H9 (cell line): ENCODE results near the gene CUL4A. TPM values are rescaled to one million over a fixed set of nuclear protein-coding genes. Genes with fewer than 3 reads are reported as not detected.
A peak's percentile ranks its signal among the peaks of the same experiment; 100 is the strongest.

Source experiments
- DNase-seq: peaks from one replicate; pipeline ENCODE4 v3.0.0-alpha.2; 2017
- H2AFZ ChIP-seq: one replicate; pipeline ENCODE4 v1.6.1; 2013; ENCODE audit warnings: mild to moderate bottlenecking, low read length, control low read depth, moderate library complexity
- H2AK5ac ChIP-seq: 2 replicates; pipeline ENCODE4 v1.6.1; 2013; ENCODE audit warnings: low read length, control low read depth, mixed read lengths; ENCODE audit not compliant: insufficient read length
- H2BK120ac ChIP-seq: one replicate; pipeline ENCODE4 v1.6.1; 2013; ENCODE audit warnings: low read depth, mild to moderate bottlenecking, low read length, control low read depth, inconsistent platforms; ENCODE audit not compliant: poor library complexity, severe bottlenecking
- H2BK12ac ChIP-seq: 2 replicates; pipeline ENCODE4 v1.6.1; 2013; ENCODE audit warnings: low read length, control low read depth, mixed read lengths, low read depth; ENCODE audit not compliant: insufficient read length
- H2BK15ac ChIP-seq: 2 replicates; pipeline ENCODE4 v1.6.1; 2013; ENCODE audit warnings: low read depth, low read length, control low read depth
- H2BK20ac ChIP-seq: one replicate; pipeline ENCODE4 v1.6.1; 2013; ENCODE audit warnings: low read depth, mild to moderate bottlenecking, low read length, control low read depth, inconsistent platforms; ENCODE audit not compliant: poor library complexity, severe bottlenecking
- H2BK5ac ChIP-seq: 2 replicates; pipeline ENCODE4 v1.6.1; 2013; ENCODE audit warnings: low read length, control low read depth, mixed read lengths; ENCODE audit not compliant: insufficient read length
- H3K14ac ChIP-seq: 2 replicates; pipeline ENCODE4 v1.6.1; 2013; ENCODE audit warnings: low read length, control low read depth; ENCODE audit not compliant: insufficient read depth
- H3K18ac ChIP-seq: 2 replicates; pipeline ENCODE4 v1.6.1; 2013; ENCODE audit warnings: low read depth, mild to moderate bottlenecking, mixed read lengths, low read length, control low read depth; ENCODE audit not compliant: insufficient read length
- H3K23ac ChIP-seq: 2 replicates; pipeline ENCODE4 v1.6.1; 2013; ENCODE audit warnings: low read length, control low read depth, mixed read lengths, low read depth; ENCODE audit not compliant: insufficient read length
- H3K23me2 ChIP-seq: 2 replicates; pipeline ENCODE4 v1.6.1; 2013; ENCODE audit warnings: low read depth, mild to moderate bottlenecking, mixed read lengths, low read length, control low read depth; ENCODE audit not compliant: insufficient read length, poor library complexity, severe bottlenecking
- H3K27ac ChIP-seq: 2 replicates; pipeline ENCODE4 v1.5.1; 2013; ENCODE audit warnings: low read length, control low read depth, mixed read lengths, low read depth; ENCODE audit not compliant: insufficient read length
- H3K27me3 ChIP-seq: 2 replicates; pipeline ENCODE4 v1.6.1; 2013; ENCODE audit warnings: low read length, control low read depth, inconsistent platforms; ENCODE audit not compliant: insufficient read depth
- H3K4ac ChIP-seq: 2 replicates; pipeline ENCODE4 v1.6.1; 2013; ENCODE audit warnings: low read depth, mild to moderate bottlenecking, control low read depth, inconsistent platforms, low read length, moderate library complexity
- H3K4me1 ChIP-seq: 2 replicates; pipeline ENCODE4 v1.6.1; 2013; ENCODE audit warnings: low read length, control low read depth, inconsistent platforms; ENCODE audit not compliant: insufficient read depth
- H3K4me2 ChIP-seq: 2 replicates; pipeline ENCODE4 v1.6.1; 2013; ENCODE audit warnings: low read length, control low read depth, mixed read lengths; ENCODE audit not compliant: insufficient read length, insufficient read depth
- H3K56ac ChIP-seq: 2 replicates; pipeline ENCODE4 v1.6.1; 2013; ENCODE audit warnings: low read depth, mild to moderate bottlenecking, mixed read lengths, low read length, control low read depth; ENCODE audit not compliant: insufficient read length
- H3K79me1 ChIP-seq: 2 replicates; pipeline ENCODE4 v1.6.1; 2013; ENCODE audit warnings: low read depth, mild to moderate bottlenecking, moderate library complexity, low read length, control low read depth, inconsistent platforms; ENCODE audit not compliant: insufficient read depth, poor library complexity, severe bottlenecking
- H3K79me2 ChIP-seq: 2 replicates; pipeline ENCODE4 v1.6.1; 2013; ENCODE audit warnings: low read length, control low read depth, inconsistent platforms; ENCODE audit not compliant: insufficient read depth
- H3K9ac ChIP-seq: 2 replicates; pipeline ENCODE4 v1.6.1; 2013; ENCODE audit warnings: low read length, control low read depth, mixed read lengths; ENCODE audit not compliant: insufficient read length; ENCODE audit errors: extremely low read depth
- H3K9me3 ChIP-seq: one replicate; pipeline ENCODE4 v1.6.1; 2013; ENCODE audit warnings: low read depth, low read length, inconsistent platforms; ENCODE audit not compliant: control insufficient read depth
- H3T11ph ChIP-seq: one replicate; pipeline ENCODE4 v1.6.1; 2013; ENCODE audit warnings: mild to moderate bottlenecking, low read length, control low read depth, inconsistent platforms
- H4K20me1 ChIP-seq: one replicate; pipeline ENCODE4 v1.6.1; 2013; ENCODE audit not compliant: control insufficient read depth, insufficient read length, insufficient read depth
- H4K5ac ChIP-seq: 2 replicates; pipeline ENCODE4 v1.6.1; 2013; ENCODE audit warnings: low read depth, mild to moderate bottlenecking, mixed read lengths, low read length, control low read depth; ENCODE audit not compliant: insufficient read length
- H4K8ac ChIP-seq: replicated peaks from 2 replicates; pipeline ENCODE4 v1.6.1; 2013; ENCODE audit warnings: low read length, control low read depth, mixed read lengths, low read depth; ENCODE audit not compliant: insufficient read length
- H4K91ac ChIP-seq: 2 replicates; pipeline ENCODE4 v1.6.1; 2013; ENCODE audit warnings: low read depth, mild to moderate bottlenecking, moderate library complexity, mixed read lengths, low read length, control low read depth; ENCODE audit not compliant: insufficient read length
- H3K27ac Mint-ChIP-seq, 3 experiments: 2 replicates in 2 of 3; 3 replicates in 1 of 3; pipeline ENCODE4 v1.8.0; 2020 to 2021; ENCODE audit warnings: mixed read lengths in 3 of 3, mild to moderate bottlenecking in 1 of 3, moderate library complexity in 1 of 3
- H3K27me3 Mint-ChIP-seq: 2 replicates; pipeline ENCODE4 v1.8.0; 2021; ENCODE audit warnings: low read depth, mild to moderate bottlenecking, moderate library complexity, mixed read lengths
- H3K36me3 Mint-ChIP-seq, 3 experiments: 2 replicates in 2 of 3; 3 replicates in 1 of 3; pipeline ENCODE4 v1.8.0; 2020 to 2021; ENCODE audit warnings: low read depth in 3 of 3, mixed read lengths in 3 of 3; ENCODE audit not compliant: insufficient read depth in 1 of 3
- H3K4me1 Mint-ChIP-seq, 2 experiments: 2 replicates each; pipeline ENCODE4 v1.8.0; 2020; ENCODE audit warnings: mixed read lengths in 2 of 2
- H3K4me3 Mint-ChIP-seq, 2 experiments: 2 replicates in 1 of 2; 3 replicates in 1 of 2; pipeline ENCODE4 v1.8.0; 2020 to 2021; ENCODE audit warnings: mild to moderate bottlenecking in 2 of 2, mixed read lengths in 2 of 2, moderate library complexity in 1 of 2
- H3K9me3 Mint-ChIP-seq, 2 experiments: 2 replicates in 1 of 2; 3 replicates in 1 of 2; pipeline ENCODE4 v1.8.0; 2020; ENCODE audit warnings: mild to moderate bottlenecking in 2 of 2, mixed read lengths in 2 of 2, moderate library complexity in 1 of 2
- WGBS: extraction: QIAGEN DNeasy Blood & Tissue Kit; methylation state at CpG from one replicate; pipeline ENCODE4 v1.1.7; 2013; ENCODE audit warnings: missing lambda C conversion rate, low lambda C conversion rate, mixed read lengths; ENCODE audit not compliant: insufficient read length; ENCODE audit errors: extremely low coverage; 5-methylcytosine and 5-hydroxymethylcytosine counted together
- total RNA-seq: library from RNA; stranded (reverse); gene quantifications from 2 replicates; pipeline ENCODE4 v1.2.1, GENCODE V29; 2021
- TF ChIP-seq, protein P1 (sequence below): fragments of 200-600 bp; sonication (generic); conservative IDR thresholded peaks from 3 replicates; pipeline ENCODE4 v1.8.0; 2021; ENCODE audit warnings: antibody characterized with exemption, mild to moderate bottlenecking

The CUL4A gene
- total RNA-seq, 1 experiment from 2014 or later = 97.9 TPM

DNA sequence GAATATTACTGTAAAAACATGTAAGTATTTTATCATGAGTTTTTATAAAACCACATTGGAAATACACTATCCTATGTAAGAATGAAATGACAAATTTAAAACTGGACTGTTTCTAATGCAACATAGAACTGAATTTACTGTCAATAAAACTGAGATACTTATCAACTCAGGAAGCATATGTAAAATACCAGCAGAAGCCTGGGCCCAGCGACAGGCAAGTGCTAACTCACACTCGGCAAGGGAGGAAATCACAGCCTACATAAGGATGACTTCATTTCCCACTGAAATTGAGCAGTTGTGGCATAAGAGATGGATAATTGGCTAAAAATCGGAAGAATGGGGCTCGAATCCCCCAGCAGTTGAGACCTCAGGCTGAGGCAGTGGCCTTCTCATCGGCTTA lies 38.9 kb upstream of the CUL4A start:
- H4K5ac ChIP-seq = no peak overlapping the region
- Mint-ChIP-seq H3K4me3 (no peak overlapping the region), H3K36me3 (peaks cover 17 to 59% (median 34%) of the 10 kb centered on the region in 3 experiments; a peak in 5 of 7 replicates), H3K4me1 (peaks cover 12 to 18% of the 10 kb centered on the region in 2 experiments), H3K27me3 (no peaks in the 10 kb centered on the region), H3K9me3 (no peaks in the 10 kb centered on the region), H3K27ac (peak overlapping the region in 2 of 3 experiments; percentile 36 to 89; a peak in 4 of 7 replicates)
- no peak overlapping the region for H4K91ac ChIP-seq
- H3K4me2 ChIP-seq = no peak overlapping the region
- no peak overlapping the region for H3K18ac ChIP-seq
- no peak overlapping the region for H2BK15ac ChIP-seq
- no CpG with 5 or more reads among the region's 5 CpGs for WGBS
- H3K27me3 ChIP-seq = no peaks in the 10 kb centered on the region
- no peak for DNase-seq
- H3K9ac ChIP-seq = no peak overlapping the region
- H3K14ac ChIP-seq = no peak overlapping the region
- TF ChIP-seq, protein P1, sequence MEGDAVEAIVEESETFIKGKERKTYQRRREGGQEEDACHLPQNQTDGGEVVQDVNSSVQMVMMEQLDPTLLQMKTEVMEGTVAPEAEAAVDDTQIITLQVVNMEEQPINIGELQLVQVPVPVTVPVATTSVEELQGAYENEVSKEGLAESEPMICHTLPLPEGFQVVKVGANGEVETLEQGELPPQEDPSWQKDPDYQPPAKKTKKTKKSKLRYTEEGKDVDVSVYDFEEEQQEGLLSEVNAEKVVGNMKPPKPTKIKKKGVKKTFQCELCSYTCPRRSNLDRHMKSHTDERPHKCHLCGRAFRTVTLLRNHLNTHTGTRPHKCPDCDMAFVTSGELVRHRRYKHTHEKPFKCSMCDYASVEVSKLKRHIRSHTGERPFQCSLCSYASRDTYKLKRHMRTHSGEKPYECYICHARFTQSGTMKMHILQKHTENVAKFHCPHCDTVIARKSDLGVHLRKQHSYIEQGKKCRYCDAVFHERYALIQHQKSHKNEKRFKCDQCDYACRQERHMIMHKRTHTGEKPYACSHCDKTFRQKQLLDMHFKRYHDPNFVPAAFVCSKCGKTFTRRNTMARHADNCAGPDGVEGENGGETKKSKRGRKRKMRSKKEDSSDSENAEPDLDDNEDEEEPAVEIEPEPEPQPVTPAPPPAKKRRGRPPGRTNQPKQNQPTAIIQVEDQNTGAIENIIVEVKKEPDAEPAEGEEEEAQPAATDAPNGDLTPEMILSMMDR = no peak
- no peaks in the 10 kb centered on the region for H4K20me1 ChIP-seq
- no peak overlapping the region for H3K56ac ChIP-seq
- H2BK5ac ChIP-seq = no peak overlapping the region
- no peak overlapping the region for H2BK20ac ChIP-seq
- no peaks in the 10 kb centered on the region for H3K79me2 ChIP-seq
- H3K23me2 ChIP-seq = no peaks in the 10 kb centered on the region
- H2AK5ac ChIP-seq = no peak overlapping the region
- no peaks in the 10 kb centered on the region for H3K4me1 ChIP-seq
- no peak overlapping the region for H3K27ac ChIP-seq
- H2BK120ac ChIP-seq = no peak overlapping the region
- no peak overlapping the region for H2BK12ac ChIP-seq
- H3T11ph ChIP-seq = no peak overlapping the region
- H3K23ac ChIP-seq = no peak overlapping the region
- no peak overlapping the region for H2AFZ ChIP-seq
- no peak overlapping the region for H3K4ac ChIP-seq
- H3K9me3 ChIP-seq = no peaks in the 10 kb centered on the region
- H4K8ac ChIP-seq = no peak overlapping the region
- no peaks in the 10 kb centered on the region for H3K79me1 ChIP-seq
